HUES64 (cell line): ENCODE data around the gene NTNG1.

ENCODE experiments used
- H3K27ac ChIP-seq: 2 replicates; pipeline ENCODE4 v1.7.0; 2013; ENCODE audit warnings: low read depth, low read length, inconsistent platforms
- H3K27me3 ChIP-seq: 2 replicates; pipeline ENCODE4 v1.6.1; 2013; ENCODE audit warnings: mild to moderate bottlenecking, low read length; ENCODE audit not compliant: insufficient read depth
- H3K36me3 ChIP-seq: 2 replicates; pipeline ENCODE4 v1.6.1; 2013; ENCODE audit warnings: mild to moderate bottlenecking, low read length; ENCODE audit not compliant: insufficient read depth
- H3K4me1 ChIP-seq: 2 replicates; pipeline ENCODE4 v1.6.1; 2013; ENCODE audit warnings: mild to moderate bottlenecking, low read length, moderate library complexity; ENCODE audit not compliant: insufficient read depth
- H3K4me3 ChIP-seq: 2 replicates; pipeline ENCODE4 v1.5.1; 2013; ENCODE audit warnings: mild to moderate bottlenecking, low read length, moderate library complexity
- H3K9ac ChIP-seq: 2 replicates; pipeline ENCODE4 v1.6.1; 2013; ENCODE audit warnings: mild to moderate bottlenecking, low read depth, low read length
- H3K9me3 ChIP-seq: 2 replicates; pipeline ENCODE4 v1.6.1; 2013; ENCODE audit warnings: low read depth, low read length; ENCODE audit not compliant: insufficient read depth
- WGBS: fragments of 150-250, 120-280 bp; methylation state at CpG from one replicate; pipeline ENCODE4 v1.1.7; 2013; ENCODE audit warnings: missing lambda C conversion rate; 5-methylcytosine and 5-hydroxymethylcytosine counted together

Gene NTNG1

DNA sequence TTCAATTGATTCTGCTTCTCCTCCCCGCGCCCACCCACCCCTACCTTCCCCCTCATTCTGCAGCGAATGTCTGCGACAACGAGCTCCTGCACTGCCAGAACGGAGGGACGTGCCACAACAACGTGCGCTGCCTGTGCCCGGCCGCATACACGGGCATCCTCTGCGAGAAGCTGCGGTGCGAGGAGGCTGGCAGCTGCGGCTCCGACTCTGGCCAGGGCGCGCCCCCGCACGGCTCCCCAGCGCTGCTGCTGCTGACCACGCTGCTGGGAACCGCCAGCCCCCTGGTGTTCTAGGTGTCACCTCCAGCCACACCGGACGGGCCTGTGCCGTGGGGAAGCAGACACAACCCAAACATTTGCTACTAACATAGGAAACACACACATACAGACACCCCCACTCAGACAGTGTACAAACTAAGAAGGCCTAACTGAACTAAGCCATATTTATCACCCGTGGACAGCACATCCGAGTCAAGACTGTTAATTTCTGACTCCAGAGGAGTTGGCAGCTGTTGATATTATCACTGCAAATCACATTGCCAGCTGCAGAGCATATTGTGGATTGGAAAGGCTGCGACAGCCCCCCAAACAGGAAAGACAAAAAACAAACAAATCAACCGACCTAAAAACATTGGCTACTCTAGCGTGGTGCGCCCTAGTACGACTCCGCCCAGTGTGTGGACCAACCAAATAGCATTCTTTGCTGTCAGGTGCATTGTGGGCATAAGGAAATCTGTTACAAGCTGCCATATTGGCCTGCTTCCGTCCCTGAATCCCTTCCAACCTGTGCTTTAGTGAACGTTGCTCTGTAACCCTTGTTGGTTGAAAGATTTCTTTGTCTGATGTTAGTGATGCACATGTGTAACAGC lies 339.9 kb downstream of the NTNG1 start:
- no peak overlapping the region for H3K27ac ChIP-seq
- no peaks in the 10 kb centered on the region for H3K36me3 ChIP-seq
- H3K4me3 ChIP-seq: no peak overlapping the region
- H3K9ac ChIP-seq: no peak overlapping the region
- no peaks in the 10 kb centered on the region for H3K27me3 ChIP-seq
- 96% methylated on average over 37 of the region's 37 CpGs for WGBS
- H3K4me1 ChIP-seq: no peaks in the 10 kb centered on the region; the same call in 1 of the 2 replicates
- no peaks in the 10 kb centered on the region for H3K9me3 ChIP-seq

DNA sequence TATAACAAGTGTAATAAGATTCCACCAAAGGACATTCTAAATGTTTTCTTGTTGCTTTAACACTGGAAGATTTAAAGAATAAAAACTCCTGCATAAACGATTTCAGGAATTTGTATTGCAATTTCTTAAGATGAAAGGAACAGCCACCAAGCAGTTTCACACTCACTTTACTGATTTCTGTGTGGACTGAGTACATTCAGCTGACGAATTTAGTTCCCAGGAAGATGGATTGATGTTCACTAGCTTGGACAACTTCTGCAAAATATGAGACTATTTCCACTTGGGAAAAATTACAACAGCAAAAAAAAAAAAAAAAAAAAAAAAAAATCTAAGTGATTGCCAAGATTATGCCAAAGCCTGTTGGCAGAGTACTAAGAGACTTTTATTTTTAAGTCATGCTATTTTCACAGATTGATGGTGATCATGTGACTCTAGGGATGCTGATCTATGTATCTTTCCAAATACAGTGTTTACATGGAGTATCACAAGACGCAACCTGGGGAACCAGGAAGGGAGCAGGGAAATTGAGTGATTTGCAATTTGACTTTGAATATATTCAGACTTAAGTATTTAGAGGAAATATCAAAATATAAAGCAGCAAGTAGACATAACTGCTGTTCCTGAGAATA lies 341.0 kb downstream of the NTNG1 start:
- Histone ChIP-seq H3K9me3 (no peaks in the 10 kb centered on the region), H3K4me1 (peaks cover 7% of the 10 kb centered on the region; the same call in 1 of the 2 replicates), H3K36me3 (no peaks in the 10 kb centered on the region), H3K4me3 (no peak overlapping the region), H3K27me3 (no peaks in the 10 kb centered on the region), H3K27ac (no peak overlapping the region), H3K9ac (no peak overlapping the region)
- 88% methylated on average over 3 of the region's 3 CpGs for WGBS

DNA sequence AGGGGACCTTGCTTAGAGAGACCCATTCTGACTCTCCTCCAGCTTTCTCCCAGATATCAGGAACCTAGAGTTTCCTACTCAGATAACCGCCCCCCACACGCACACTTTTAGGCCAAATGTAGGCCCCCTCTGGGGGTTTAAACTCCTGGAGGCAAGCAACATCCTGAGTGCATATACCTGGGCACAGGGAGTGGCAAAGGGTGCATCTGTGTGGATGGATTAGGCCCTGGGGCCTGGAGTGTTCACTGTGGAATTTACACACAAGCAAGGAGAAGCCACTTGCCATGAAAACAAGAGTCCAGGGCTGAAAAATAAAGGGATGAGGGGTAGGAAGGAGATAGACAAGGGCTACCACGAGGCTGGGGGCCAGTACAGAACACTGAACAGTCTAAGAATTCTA lies 343.1 kb downstream of the NTNG1 start:
- H3K36me3 ChIP-seq: no peaks in the 10 kb centered on the region
- H3K9me3 ChIP-seq: no peaks in the 10 kb centered on the region
- peaks cover 9% of the 10 kb centered on the region; the same call in 1 of the 2 replicates for H3K4me1 ChIP-seq
- H3K9ac ChIP-seq: no peak overlapping the region
- no peak overlapping the region for H3K27ac ChIP-seq
- H3K27me3 ChIP-seq: no peaks in the 10 kb centered on the region
- H3K4me3 ChIP-seq: no peak overlapping the region
- 95% methylated on average over 3 of the region's 3 CpGs for WGBS

DNA sequence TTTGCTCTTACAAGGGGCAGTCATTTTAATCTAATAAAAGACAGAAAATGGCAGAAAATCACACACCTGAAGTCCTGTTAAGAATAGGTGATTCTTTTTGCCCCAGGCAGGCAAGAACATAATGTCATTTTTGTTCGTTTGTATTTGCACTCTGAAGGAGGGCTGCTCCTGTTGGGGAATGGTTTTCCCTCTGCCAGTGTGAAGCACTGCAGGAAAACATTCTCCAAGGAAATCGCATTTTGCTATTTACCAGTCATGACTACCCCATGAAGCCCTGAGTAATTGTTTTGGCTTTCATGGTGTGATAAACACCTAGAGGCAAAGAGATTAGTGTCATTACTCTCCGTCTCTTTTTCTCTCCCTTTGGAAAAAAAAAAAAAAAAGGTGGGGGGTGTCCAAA lies 345.5 kb downstream of the NTNG1 start:
- no peak overlapping the region for H3K4me3 ChIP-seq
- no peaks in the 10 kb centered on the region for H3K27me3 ChIP-seq
- H3K4me1 ChIP-seq: peaks cover 9% of the 10 kb centered on the region; the same call in 1 of the 2 replicates
- no peaks in the 10 kb centered on the region for H3K9me3 ChIP-seq
- WGBS: 41% methylated on average over 1 of the region's 3 CpGs
- H3K27ac ChIP-seq: no peak overlapping the region; the same call in 1 of the 2 replicates
- no peaks in the 10 kb centered on the region for H3K36me3 ChIP-seq
- H3K9ac ChIP-seq: no peak overlapping the region

DNA sequence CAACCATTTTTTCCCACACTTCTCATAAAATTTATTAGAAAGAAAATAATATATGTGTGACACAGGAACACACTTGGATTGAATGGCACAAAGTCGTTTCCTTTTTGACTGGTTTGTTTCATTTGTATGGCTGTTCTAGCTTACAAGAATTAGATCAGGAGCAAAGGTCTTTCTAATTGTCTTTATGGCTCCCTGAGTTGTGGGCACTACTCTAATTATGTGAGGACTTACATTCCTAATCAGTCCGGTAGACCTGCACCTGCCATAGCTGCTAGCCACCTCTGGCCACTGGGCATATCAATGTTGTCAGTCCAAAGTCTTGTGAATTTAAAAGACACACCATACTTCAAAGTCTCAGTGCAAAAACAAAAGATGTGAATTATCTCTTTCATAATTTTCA lies 346.7 kb downstream of the NTNG1 start:
- Histone ChIP-seq H3K4me3 (no peak overlapping the region), H3K36me3 (no peaks in the 10 kb centered on the region), H3K27me3 (no peaks in the 10 kb centered on the region), H3K4me1 (peaks cover 9% of the 10 kb centered on the region; the same call in 1 of the 2 replicates), H3K27ac (no peak overlapping the region), H3K9me3 (no peaks in the 10 kb centered on the region), H3K9ac (no peak overlapping the region)
- 91% methylated on average over 2 of the region's 2 CpGs for WGBS

DNA sequence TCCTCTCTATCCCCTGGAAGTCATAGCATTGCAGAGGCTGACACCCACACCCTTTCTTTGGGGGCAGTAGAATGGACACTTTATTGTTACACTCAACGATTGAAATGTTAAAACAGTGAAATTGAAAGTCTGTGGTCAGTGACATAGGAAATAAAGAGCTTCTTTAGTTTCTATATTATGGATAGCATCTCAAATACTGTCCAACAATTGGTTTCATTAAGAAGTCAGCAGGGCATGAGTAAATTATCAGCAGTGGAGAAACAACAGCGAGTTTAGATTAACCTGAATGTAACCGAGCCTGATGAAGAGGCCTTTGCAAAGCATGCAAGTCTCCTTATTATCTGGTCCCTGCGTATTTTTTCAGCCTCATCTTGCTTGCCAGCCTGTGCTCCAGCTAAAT lies 350.7 kb downstream of the NTNG1 start:
- Histone ChIP-seq H3K27me3 (no peaks in the 10 kb centered on the region), H3K27ac (no peak overlapping the region), H3K9ac (no peak overlapping the region), H3K36me3 (no peaks in the 10 kb centered on the region), H3K4me3 (no peak overlapping the region), H3K4me1 (peaks cover 5% of the 10 kb centered on the region; the same call in 1 of the 2 replicates), H3K9me3 (no peaks in the 10 kb centered on the region)
- WGBS: 94% methylated on average over 4 of the region's 4 CpGs

DNA sequence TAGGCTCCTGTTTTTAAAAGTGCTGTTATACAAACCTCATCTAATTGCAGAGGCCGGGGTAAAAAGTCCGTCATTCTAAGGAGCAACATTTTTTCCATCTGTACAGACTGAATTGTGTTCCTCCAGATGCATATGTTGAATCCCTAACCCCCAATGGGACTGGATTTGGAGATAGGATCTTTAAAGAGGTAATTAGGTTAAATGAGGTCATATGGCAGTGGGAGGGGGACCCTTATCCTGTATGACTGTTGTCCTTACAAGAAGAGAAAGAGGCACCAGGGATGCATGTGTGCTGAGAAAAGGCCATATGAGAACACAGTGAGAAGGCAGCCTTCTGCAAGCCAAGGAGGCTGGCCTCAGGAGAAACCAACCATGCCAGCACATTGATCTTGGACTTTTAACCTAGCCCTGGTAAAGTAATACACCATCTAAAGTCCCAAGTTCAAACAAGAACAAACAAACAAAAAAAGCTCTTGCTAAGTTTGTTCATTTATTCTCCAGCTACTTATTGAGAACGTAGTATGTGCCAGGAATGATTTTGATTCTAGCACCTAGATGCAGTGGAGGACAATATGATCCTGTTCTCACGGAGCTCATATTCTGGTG lies 352.4 kb downstream of the NTNG1 start:
- no peak overlapping the region for H3K9ac ChIP-seq
- no peaks in the 10 kb centered on the region for H3K36me3 ChIP-seq
- no peaks in the 10 kb centered on the region for H3K4me1 ChIP-seq
- H3K4me3 ChIP-seq: no peak overlapping the region
- H3K9me3 ChIP-seq: no peaks in the 10 kb centered on the region
- no peak overlapping the region for H3K27ac ChIP-seq
- H3K27me3 ChIP-seq: no peaks in the 10 kb centered on the region
- WGBS: 98% methylated on average over 4 of the region's 4 CpGs

DNA sequence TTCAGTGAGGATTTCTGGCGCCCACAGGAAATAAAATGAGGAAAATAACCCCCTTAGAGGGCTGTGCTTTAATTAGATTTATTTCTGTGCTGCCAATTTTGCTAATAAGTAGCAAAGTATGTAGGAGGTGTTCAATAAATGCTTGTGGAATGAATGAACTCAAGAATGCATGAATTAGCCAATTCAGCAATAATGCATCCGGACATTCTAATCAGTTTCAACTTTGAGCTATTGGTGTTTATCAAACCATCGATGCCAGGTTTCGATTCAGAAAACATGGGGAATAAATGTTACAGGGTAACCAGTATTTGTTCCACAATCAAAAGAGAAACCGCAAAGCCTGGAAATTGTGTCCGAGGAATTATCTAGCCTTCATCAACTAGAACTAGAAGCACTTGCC lies 353.2 kb downstream of the NTNG1 start:
- Histone ChIP-seq H3K9ac (no peak overlapping the region), H3K9me3 (no peaks in the 10 kb centered on the region), H3K27ac (no peak overlapping the region), H3K27me3 (no peaks in the 10 kb centered on the region), H3K36me3 (no peaks in the 10 kb centered on the region), H3K4me3 (no peak overlapping the region), H3K4me1 (no peaks in the 10 kb centered on the region)
- 96% methylated on average over 6 of the region's 6 CpGs for WGBS

DNA sequence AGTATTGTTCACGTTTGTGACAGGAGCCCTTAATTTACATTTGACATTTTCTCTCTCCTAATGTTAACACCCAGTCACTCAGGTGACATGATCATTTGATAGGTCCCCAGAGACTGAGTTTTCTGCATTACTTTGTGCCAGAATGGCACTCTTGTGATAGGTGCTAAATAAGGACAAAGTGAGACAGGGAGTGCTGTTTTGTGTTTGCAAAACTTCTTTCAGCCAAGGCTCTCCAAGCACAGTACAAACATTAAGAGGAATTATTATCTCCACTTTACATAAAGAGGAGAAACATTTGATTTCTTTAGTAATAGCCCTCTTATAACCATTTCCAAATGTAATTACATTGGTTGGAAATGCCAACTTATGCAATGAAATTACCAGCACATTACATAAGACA lies 355.2 kb downstream of the NTNG1 start:
- no peak overlapping the region for H3K9ac ChIP-seq
- H3K36me3 ChIP-seq: no peaks in the 10 kb centered on the region

DNA sequence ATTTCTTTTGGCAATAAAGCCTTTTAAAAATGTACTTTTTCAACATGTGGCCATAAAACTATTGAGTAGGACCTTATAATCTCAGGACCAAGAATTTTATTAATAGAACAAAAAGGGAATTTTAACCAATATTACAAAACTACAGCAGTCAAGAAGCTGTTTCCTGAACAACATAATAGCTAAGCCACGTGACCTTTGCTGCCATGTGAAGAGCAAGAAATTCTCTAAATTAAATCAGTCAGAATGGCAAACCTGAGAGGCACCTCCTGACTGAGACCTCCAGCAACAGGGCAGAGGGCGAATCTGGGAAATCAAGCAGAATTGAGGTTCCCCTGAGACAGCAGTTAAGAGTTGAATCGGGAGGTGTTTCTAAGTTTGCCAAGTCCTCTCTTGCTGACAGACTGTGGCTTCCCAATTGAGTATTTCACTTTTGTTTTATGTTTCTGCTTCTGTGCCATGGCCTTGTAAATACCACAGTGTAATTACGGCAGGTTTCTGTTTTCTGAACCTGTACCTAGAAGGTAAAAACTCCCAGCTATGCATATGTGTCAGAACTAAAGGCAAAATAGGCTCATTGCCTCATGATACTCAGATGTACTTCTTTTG lies 358.4 kb downstream of the NTNG1 start:
- WGBS: 94% methylated on average over 4 of the region's 4 CpGs
- Histone ChIP-seq H3K9me3 (no peaks in the 10 kb centered on the region), H3K27me3 (no peaks in the 10 kb centered on the region), H3K4me1 (no peaks in the 10 kb centered on the region), H3K27ac (no peak overlapping the region), H3K9ac (no peak overlapping the region), H3K4me3 (no peak overlapping the region), H3K36me3 (no peaks in the 10 kb centered on the region)

More for the DNA sequence above, 355.2 kb downstream of the NTNG1 start:
- Histone ChIP-seq H3K4me3 (no peak overlapping the region), H3K9me3 (no peaks in the 10 kb centered on the region), H3K27me3 (no peaks in the 10 kb centered on the region), H3K27ac (no peak overlapping the region), H3K4me1 (no peaks in the 10 kb centered on the region)
- 76% methylated on average over 1 of the region's 1 CpG for WGBS

DNA sequence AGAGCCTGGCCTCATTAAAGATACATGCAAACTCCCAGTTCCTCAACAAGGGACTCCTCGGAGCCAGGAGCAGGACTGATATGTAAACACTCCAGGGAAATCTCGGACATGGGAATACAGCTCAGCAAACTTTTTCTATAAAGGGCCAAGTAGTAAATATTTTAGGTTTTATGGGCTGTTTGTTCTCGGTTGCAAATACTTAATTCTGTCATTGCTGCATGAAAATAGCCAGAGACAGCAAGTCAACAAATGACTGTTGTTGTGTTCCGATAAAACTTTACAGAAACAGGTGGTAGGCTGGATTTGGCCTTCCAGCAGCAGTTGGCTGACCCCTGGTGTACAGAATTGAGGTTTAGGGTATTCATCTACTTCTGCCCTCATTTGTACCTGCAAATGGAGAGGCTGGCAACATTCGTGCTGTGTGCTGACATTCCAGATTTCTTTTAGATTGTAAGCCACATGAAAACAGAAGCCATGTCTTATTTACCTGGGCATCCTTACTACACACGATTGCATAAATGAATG lies 360.3 kb downstream of the NTNG1 start:
- Histone ChIP-seq H3K27ac (no peak overlapping the region), H3K4me3 (no peak overlapping the region), H3K4me1 (no peaks in the 10 kb centered on the region), H3K9ac (no peak overlapping the region), H3K9me3 (no peaks in the 10 kb centered on the region), H3K27me3 (no peaks in the 10 kb centered on the region), H3K36me3 (no peaks in the 10 kb centered on the region)
- WGBS: 89% methylated on average over 6 of the region's 6 CpGs
